ENCODE results near the gene TMEM88. TPM values are rescaled to one million over a fixed set of nuclear protein-coding genes. Genes with fewer than 3 reads are reported as not detected.

The TMEM88 gene
- total RNA-seq, 1 experiment from 2014 or later, result 1.5 TPM

DNA sequence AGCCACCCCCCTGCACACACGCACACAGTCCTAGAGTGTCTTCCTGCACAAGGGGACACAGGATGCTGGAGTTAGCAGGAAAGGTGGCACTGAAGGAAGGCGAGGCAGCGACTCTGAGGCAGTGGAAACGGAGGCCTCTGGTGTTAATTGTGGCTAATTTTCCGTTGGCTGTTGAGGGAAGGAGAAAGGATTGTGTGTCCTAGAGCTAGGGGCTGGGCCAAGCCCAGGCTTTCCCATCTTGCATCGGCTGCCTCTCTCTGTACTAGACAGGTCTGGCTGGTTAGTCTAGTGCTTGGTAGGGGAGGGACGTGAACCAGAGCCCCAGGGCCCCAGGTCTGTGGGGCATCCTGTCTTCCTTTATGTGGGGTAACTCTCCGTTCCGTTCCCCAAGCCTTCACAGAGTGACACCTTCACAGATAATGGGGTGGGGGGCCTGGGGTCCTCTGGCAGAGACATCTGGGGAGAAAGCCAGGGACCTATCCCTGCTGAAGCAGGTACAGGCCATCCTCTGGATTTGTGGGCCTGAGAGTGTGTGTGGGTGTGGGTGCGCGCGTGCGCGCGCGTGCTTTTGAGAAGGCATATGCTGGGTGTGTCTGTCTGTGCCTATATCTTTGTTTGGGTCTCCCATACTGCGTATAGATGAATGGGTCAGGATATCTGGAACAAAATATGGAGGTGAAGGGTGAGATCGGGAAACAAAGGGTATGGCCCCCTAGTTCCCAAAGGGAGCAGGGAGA, 33.5 kb downstream of the TMEM88 start, which contains the start of gene CHD3:
CHD3 (plus strand) TSS at position 606 of the 737 bp plus-strand sequence. CDS start 212 bp downstream, outside the sequence.
- DNase-seq, result peak; percentile 71
- Histone ChIP-seq H3K36me3 (ENCODE audit: low read depth, low read length) (peaks cover 10% of the 10 kb centered on the region; the same call in 1 of the 2 replicates), H3K4me2 (ENCODE audit: low read length) (peak within 1 kb of the TSS; percentile 95), H4K20me1 (ENCODE audit: low read length) (no peaks in the 10 kb centered on the region), H3K79me2 (ENCODE audit: low read length) (peaks cover 39% of the 10 kb centered on the region), H2AFZ (ENCODE audit: low read length) (peak within 1 kb of the TSS; percentile 66), H3K9me2 (replicated peaks; ENCODE audit: low read length) (no peaks in the 10 kb centered on the region), H3K4me3 (ENCODE audit: low read length) (peak within 1 kb of the TSS; percentile 94), H3K9me3 (ENCODE audit: low read length) (no peaks in the 10 kb centered on the region), H3K9ac (ENCODE audit: low read length) (peak within 1 kb of the TSS; percentile 87), H3K27me3 (ENCODE audit: low read length) (no peaks in the 10 kb centered on the region), H3F3A (ENCODE audit: low read length, unreplicated experiment) (peaks cover 11% of the 10 kb centered on the region), H3K4me1 (ENCODE audit: insufficient read depth, low read length) (peaks cover 28% of the 10 kb centered on the region), H3K27ac (ENCODE audit: low read length) (peak within 1 kb of the TSS; percentile 96)
- POLR2A ChIA-PET (ENCODE audit: unreplicated experiment), result no interaction called here
- TF ChIP-seq CTCF (conservative IDR thresholded peaks at IDR 0.05; ENCODE audit: low read depth, low read length), result no peak
- TF ChIP-seq EZH2phosphoT487 (IDR thresholded peaks at IDR 0.05; ENCODE audit: borderline replicate concordance, low read length), result no peak
- TF ChIP-seq EZH2 (IDR thresholded peaks at IDR 0.05; ENCODE audit: low read length, unreplicated experiment), result no peak
- intact Hi-C loops (cut with micrococcal nuclease), result no loop called here
- no TSS peak for BruUV-seq (replicated peaks)
- CTCF ChIA-PET, result no interaction called here
- ATAC-seq, result peak; percentile 33

- Histone ChIP-seq H3K9me2 (replicated peaks; ENCODE audit: low read length) (no peaks in the 10 kb centered on the region), H3K4me1 (ENCODE audit: insufficient read depth, low read length) (peaks cover 21% of the 10 kb centered on the region), H3K79me2 (ENCODE audit: low read length) (peaks cover 39% of the 10 kb centered on the region), H3K9me3 (ENCODE audit: low read length) (no peaks in the 10 kb centered on the region), H3K36me3 (ENCODE audit: low read depth, low read length) (peaks cover 10% of the 10 kb centered on the region; the same call in 1 of the 2 replicates), H3K9ac (ENCODE audit: low read length) (peak overlapping the region; percentile 87), H3F3A (ENCODE audit: low read length, unreplicated experiment) (peaks cover 11% of the 10 kb centered on the region), H3K27ac (ENCODE audit: low read length) (peak overlapping the region; percentile 96), H3K4me3 (ENCODE audit: low read length) (peak overlapping the region; percentile 94; the same call in 1 of the 2 replicates), H2AFZ (ENCODE audit: low read length) (no peak overlapping the region), H3K27me3 (ENCODE audit: low read length) (no peaks in the 10 kb centered on the region), H4K20me1 (ENCODE audit: low read length) (no peaks in the 10 kb centered on the region), H3K4me2 (ENCODE audit: low read length) (peak overlapping the region; percentile 95)
- intact Hi-C loops (cut with micrococcal nuclease), result no loop called here
- POLR2A ChIA-PET (ENCODE audit: unreplicated experiment), result no interaction called here
- TF ChIP-seq CTCF (conservative IDR thresholded peaks at IDR 0.05; ENCODE audit: low read depth, low read length) (no peak; the same call in 1 of the 2 replicates), EZH2phosphoT487 (IDR thresholded peaks at IDR 0.05; ENCODE audit: borderline replicate concordance, low read length) (no peak), EZH2 (IDR thresholded peaks at IDR 0.05; ENCODE audit: low read length, unreplicated experiment) (no peak)
- ATAC-seq, result peak; percentile 9; the same call in 1 of the 2 replicates
- DNase-seq, result peak; percentile 84
- CTCF ChIA-PET, result no interaction called here
- BruUV-seq (replicated peaks), result no TSS peak
Measured at GRCh38 chr17:7889166-7889955, 34.5 kb downstream of the TMEM88 start.

Data from PC-3 (cell line).